Uterus (tissue), 2 donors: ENCODE results near the gene DPF3.

Experiments
- CTCF ChIP-seq, 4 experiments: fragments of 200-600 bp in 2 of 4; fragments of 450-650 bp in 2 of 4; sonication (generic) in 2 of 4; IDR thresholded peaks; one replicate each; pipeline ENCODE4 v1.5.1; 2016 to 2019; ENCODE audit warnings: antibody characterized with exemption in 4 of 4, mild to moderate bottlenecking in 2 of 4, moderate library complexity in 1 of 4
- POLR2A ChIP-seq, 2 donors: fragments of 450-650 bp; IDR thresholded peaks; one replicate each; pipeline ENCODE4 v1.6.1; 2016; ENCODE audit warnings: antibody characterized with exemption in 2 of 2, mild to moderate bottlenecking in 1 of 2, moderate library complexity in 1 of 2

- TF ChIP-seq POLR2A (IDR thresholded peaks at IDR 0.05) (no peak), CTCF (IDR thresholded peaks at IDR 0.05) (no peak)
These were observed 136.9 kb downstream of the DPF3 start for GRCh38 chr14:72756967-72757366.
